ENCODE data around the gene NAV3. TPM values are rescaled to one million over a fixed set of nuclear protein-coding genes. Genes with fewer than 3 reads are reported as not detected.

Gene NAV3
- total and polyA plus RNA-seq, 4 donors: 0.22 to 1.7 (median 0.71) TPM

GRCh38 chr12:78120866-78121560 lies 290.3 kb downstream of the NAV3 start:
- TF ChIP-seq RAD21 (IDR thresholded peaks at IDR 0.05) (peak; percentile 24 to 45), HNF4A (conservative IDR thresholded peaks at IDR 0.05) (no peak), JUND (IDR thresholded peaks at IDR 0.05) (no peak)
- WGBS: 63% methylated on average over 6 of the region's 6 CpGs
- H3K9ac ChIP-seq (ENCODE audit: low read depth in 1 of 2, low read length in 2 of 2): no peak overlapping the region
- no peak overlapping the region for H3K4me3 ChIP-seq (ENCODE audit: low read depth in 1 of 3, low read length in 3 of 3)
- DNase-seq (ENCODE audit: low spot score): no peak
- H3K27ac ChIP-seq (ENCODE audit: low read depth in 1 of 2, low read length in 2 of 2): no peak overlapping the region
- H3K9me3 ChIP-seq (ENCODE audit: control insufficient read depth in 4 of 4, low read length in 3 of 4): no peaks in the 10 kb centered on the region
- H3K4me1 ChIP-seq (ENCODE audit: control insufficient read depth in 4 of 4, insufficient read depth in 4 of 4, low read length in 3 of 4): no peaks in the 10 kb centered on the region
- H3K36me3 ChIP-seq (ENCODE audit: control insufficient read depth in 4 of 4, insufficient read depth in 3 of 4, low read depth in 1 of 4, low read length in 3 of 4): no peaks in the 10 kb centered on the region
- H3K27me3 ChIP-seq (ENCODE audit: control insufficient read depth in 4 of 4, insufficient read depth in 4 of 4, low read length in 3 of 4): no peaks in the 10 kb centered on the region

GRCh38 chr12:78121969-78122610 lies 291.4 kb downstream of the NAV3 start:
- TF ChIP-seq RAD21 (IDR thresholded peaks at IDR 0.05) (no peak), REST (IDR thresholded peaks at IDR 0.05) (no peak), ATF3 (IDR thresholded peaks at IDR 0.05) (no peak), GABPA (IDR thresholded peaks at IDR 0.05 in 1 of 2, conservative IDR thresholded peaks at IDR 0.05 in 1 of 2) (no peak), TAF1 (conservative IDR thresholded peaks at IDR 0.05) (no peak), NR2F2 (IDR thresholded peaks at IDR 0.05) (no peak), HNF4G (IDR thresholded peaks at IDR 0.05) (no peak), FOXA1 (IDR thresholded peaks at IDR 0.05) (no peak), JUND (IDR thresholded peaks at IDR 0.05) (no peak), ZBTB33 (IDR thresholded peaks at IDR 0.05) (no peak)
- Histone ChIP-seq H3K4me1 (ENCODE audit: control insufficient read depth in 4 of 4, insufficient read depth in 4 of 4, low read length in 3 of 4) (no peaks in the 10 kb centered on the region), H3K27me3 (ENCODE audit: control insufficient read depth in 4 of 4, insufficient read depth in 4 of 4, low read length in 3 of 4) (no peaks in the 10 kb centered on the region), H3K27ac (ENCODE audit: low read depth in 1 of 2, low read length in 2 of 2) (no peak overlapping the region), H3K36me3 (ENCODE audit: control insufficient read depth in 4 of 4, insufficient read depth in 3 of 4, low read depth in 1 of 4, low read length in 3 of 4) (no peaks in the 10 kb centered on the region), H3K9me3 (ENCODE audit: control insufficient read depth in 4 of 4, low read length in 3 of 4) (no peaks in the 10 kb centered on the region), H3K9ac (ENCODE audit: low read depth in 1 of 2, low read length in 2 of 2) (no peak overlapping the region), H3K4me3 (ENCODE audit: low read depth in 1 of 3, low read length in 3 of 3) (no peak overlapping the region)
- DNase-seq (ENCODE audit: low spot score): no peak
- 85% methylated on average over 16 of the region's 16 CpGs for WGBS
